CD4-positive, alpha-beta T cell treated with Interleukin-15 for 4 hours (primary cell): Measurements from ENCODE around the gene USP9X.
"Not testable (repeated sequence)": the region's sequence is repeated elsewhere in the genome, so short reads cannot be mapped to it uniquely, and the experiment has no call there.

Source experiments
- DNase-seq: peaks from one replicate; pipeline ENCODE4 v3.0.0-alpha.2; 2020; ENCODE audit warnings: low spot score

The USP9X gene

GRCh38 chrX:41084893-41085511, at the start of gene USP9X:
Gene USP9X, plus strand, starts transcription at chrX:41085445. Its CDS starts 38,184 bp downstream, at chrX:41123629.
- peak; percentile 85 for DNase-seq

DNA sequence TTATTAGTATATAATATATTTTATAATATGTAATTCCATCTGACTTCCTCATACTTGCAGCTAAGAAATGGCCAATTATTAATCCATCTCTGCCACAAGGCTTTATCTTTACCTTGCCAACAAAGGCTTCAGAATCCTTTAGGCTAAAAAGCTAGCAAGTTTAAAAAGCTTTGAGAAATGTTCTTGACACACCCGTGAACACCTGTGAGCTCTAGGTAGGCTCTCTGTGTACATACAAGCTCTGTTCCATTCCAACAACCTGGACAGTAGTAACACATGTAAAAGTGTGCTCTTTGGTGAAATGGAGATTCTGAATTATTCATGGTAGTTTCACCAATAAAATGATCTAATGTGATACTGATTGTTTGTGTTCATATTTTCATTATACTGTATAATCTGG, 49.7 kb upstream of the USP9X start:
- DNase-seq = no peak

- no peak for DNase-seq
These were observed 48.4 kb upstream of the USP9X start for GRCh38 chrX:41036668-41037326.

- no peak for DNase-seq
These were observed 42.0 kb upstream of the USP9X start for GRCh38 chrX:41043196-41043595.

DNA sequence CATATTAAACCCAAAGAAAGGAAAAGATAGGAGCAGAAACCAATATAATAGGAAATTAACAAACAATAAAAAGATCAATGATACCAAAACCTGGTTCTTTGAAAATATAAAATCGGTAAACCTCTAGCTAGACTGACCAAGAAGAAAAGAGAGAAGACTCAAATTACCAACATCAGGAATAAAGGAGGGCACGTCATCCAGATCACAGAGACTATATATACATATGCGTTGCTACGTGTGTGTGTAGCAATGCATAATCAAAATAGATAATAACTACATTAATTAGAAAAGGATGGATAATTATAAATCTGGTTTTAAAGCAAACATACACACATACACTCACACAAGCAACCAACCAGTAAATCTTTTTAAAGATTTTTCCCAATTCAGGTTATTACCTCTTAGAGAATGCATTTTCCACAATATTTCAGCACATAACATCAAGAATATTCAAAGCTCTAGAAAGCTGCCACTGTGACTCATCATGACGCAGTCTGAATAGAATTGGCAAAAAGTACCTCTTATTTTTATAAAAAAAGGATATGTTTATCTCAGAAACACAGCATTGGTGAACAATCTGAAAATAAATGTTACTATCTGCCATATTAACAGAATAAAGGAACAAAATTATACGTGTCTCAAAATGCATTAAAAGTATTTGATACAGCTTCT, 41.4 kb upstream of the USP9X start:
- DNase-seq = no peak

- no peak for DNase-seq
These were observed 39.2 kb upstream of the USP9X start for GRCh38 chrX:41045960-41046567.

DNA sequence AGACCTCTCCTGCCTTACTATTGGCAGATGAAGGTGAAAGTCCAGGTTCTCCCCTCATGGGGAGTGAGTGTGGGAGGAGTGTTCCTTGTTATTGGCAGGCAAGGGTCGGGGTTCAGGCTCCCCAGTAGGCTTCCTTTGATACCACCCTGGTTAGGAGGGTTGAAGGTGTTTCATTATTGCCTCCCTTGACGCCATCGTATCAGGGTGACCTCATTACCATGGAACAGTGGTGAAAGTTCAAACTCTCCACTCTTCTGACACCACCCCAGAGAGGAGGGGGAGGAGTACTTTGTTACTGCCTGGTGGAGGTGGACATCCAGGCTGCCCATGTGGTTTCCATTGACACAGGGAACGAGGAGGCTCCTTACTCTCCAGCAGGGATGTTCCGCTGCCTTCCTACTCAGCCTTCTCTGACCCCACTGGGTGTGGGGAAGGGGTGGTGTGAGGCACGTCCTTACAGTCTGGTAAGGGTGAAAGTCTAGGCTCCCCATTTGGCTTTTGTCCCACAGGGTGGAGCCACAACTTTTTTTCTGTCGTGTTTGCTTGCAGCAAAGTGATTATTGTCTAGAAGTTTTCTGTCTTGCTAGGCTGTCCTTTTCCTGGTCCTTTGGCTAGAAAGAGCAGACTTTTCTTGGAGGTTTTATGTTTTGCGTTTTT, 37.2 kb upstream of the USP9X start:
- no peak for DNase-seq

- no peak for DNase-seq
These were observed 34.9 kb upstream of the USP9X start for GRCh38 chrX:41050359-41050758.

GRCh38 chrX:41051288-41051687, 34.0 kb upstream of the USP9X start:
- DNase-seq = no peak

GRCh38 chrX:41055740-41056139, 29.5 kb upstream of the USP9X start:
- DNase-seq = no peak

DNA sequence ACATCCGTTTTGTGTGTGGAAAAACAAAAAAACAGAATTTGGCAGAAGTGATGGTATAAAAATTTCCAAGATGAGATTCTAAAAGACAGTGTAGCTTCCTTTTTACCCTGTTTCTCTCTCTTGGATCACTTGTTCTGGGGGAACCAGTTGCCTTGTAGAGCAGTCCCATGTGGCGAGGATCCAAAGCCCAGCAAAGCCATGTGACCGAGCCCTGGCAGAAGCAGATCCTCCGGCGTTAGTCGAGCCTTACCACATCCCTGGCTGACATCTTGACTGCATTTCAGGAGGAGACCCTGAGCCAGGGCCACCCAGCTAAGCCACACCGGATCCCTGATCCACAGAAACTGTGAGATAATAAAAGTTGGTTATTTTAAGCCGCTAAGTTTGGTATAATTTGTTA, 22.0 kb upstream of the USP9X start:
- not testable (repeated sequence) for DNase-seq

DNA sequence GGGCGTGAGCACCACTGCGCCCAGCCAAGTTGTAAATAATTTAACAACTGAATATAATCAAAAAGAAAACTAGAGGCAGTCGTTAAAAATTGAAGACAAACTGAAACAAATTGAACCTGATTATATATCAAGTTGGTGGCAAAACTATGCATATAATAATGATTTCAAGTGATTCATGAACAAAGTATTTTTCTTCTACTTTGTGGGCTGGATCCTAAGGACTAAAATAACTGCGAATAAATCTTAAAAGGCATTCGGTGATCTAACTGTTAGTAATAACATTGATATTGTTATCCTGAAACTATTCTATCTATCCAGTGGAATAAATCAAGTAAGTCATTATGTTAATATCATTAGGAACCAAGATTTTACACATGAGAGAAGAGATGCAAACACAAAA, 21.2 kb upstream of the USP9X start:
- DNase-seq = no peak

GRCh38 chrX:41066391-41066790, 18.9 kb upstream of the USP9X start:
- no peak for DNase-seq

GRCh38 chrX:41066969-41067368, 18.3 kb upstream of the USP9X start:
- DNase-seq = no peak

GRCh38 chrX:41067721-41068120, 17.5 kb upstream of the USP9X start:
- no peak for DNase-seq

DNA sequence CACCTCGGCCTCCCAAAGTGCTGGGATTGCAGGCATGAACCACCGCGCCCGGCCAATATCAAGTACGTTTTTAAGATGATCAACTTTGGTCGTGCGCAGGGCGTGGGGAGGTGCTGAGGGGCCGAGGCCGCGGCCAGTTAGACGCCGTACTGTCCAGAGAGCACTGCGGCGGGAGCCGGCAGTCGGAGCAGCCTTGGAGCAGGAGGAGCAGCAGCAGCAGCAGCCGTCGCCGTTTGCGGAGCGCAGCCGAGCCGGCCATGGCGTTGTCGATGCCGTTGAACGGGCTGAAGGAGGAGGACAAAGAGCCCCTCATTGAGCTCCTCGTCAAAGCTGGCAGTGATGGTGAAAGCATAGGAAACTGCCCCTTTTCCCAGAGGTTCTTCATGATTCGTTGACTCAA, 8.5 kb upstream of the USP9X start:
- no peak for DNase-seq

DNA sequence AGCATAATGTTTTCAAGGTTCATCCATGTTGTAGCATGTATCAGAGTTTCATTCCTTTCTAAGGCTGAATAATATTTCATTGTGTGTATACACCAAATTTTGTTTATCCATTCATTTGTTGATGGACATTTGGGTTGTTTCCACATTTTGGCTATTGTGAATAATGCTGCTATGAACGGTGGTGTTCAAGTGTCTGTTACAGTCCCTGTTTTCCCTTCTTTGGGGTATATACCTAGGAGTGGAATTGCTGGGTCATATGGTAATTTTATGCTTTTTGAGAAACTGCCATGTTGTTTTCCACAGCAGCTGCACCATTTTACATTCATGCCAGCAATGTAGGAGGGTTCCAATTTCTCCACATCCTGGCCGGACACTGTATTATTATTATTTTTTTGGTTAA, 3.4 kb upstream of the USP9X start:
- DNase-seq = no peak

DNA sequence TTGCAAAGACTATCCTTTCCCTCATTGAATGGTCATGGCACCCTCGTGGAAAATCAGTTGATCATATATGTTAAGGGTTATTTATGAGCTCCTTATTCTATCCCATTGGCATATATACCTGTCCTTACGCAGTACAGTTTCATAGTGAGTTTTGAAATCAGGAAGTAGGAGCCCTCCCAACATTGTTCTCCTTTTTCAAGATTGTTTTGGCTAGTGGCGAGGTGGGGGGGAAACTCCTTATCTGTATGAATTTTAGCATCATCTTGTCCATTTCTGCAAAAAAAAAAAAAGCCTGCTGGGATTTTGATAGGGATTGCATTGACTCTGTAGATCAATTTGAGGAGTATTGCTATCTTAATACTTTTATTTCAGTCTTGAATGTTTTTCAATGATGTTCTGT, 2.5 kb upstream of the USP9X start:
- no peak for DNase-seq

DNA sequence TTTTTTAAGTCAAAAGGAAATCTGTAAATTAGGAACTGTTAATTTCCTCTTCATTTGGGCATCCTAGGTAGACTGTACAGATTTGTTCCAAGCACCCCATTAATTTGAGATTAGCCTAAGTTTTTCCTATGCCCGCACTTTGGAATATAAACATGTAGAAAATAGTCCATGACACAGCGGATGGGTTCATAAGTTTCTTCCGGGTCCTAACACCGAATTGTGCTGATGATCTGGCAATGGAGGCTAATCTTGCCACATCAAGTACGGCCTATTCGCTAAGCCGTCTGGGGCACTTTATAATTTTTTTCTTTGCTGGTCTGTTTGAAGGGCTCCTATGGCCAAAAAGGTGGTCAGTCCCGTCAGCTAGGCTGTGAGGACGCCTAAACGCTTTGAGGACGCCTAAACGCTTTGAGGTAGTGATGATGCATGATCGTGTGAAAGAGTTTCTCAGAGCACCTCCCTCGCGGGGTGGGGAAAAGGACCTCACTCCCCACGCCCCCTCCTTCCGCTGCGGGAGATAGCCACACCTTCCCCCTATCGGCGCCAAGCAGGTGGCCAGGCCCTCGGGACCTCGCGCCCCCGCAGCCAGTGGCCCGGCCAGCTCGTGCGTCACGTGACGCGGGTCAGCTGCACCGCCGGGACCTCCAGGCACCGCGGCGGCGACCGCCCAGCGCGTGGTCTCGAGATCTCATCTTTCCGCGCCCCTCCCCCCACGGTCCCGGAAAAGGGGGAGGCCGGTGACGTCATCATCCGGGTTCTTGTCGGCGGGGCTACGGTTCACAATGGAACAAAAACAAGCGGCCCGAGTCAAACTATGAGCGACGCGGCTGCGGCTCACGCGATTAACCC, 977 bp upstream of the USP9X start:
- peak; percentile 95 for DNase-seq

- peak; percentile 51 for DNase-seq
These were observed 250 bp downstream of the USP9X start for GRCh38 chrX:41085512-41085877.

- DNase-seq = peak; percentile 10
These were observed 807 bp downstream of the USP9X start for GRCh38 chrX:41085878-41086626.
